Muscle layer of colon (tissue), 2 donors: ENCODE measurements around the gene RET.

Experiments used
- H3K27ac ChIP-seq: one replicate; pipeline ENCODE4 v1.7.0; 2013; ENCODE audit warnings: low read depth, mild to moderate bottlenecking, low read length, moderate library complexity
- H3K27me3 ChIP-seq, 2 donors: one replicate each; pipeline ENCODE4 v1.7.0; 2013; ENCODE audit warnings: low read length in 2 of 2, mild to moderate bottlenecking in 2 of 2; ENCODE audit not compliant: insufficient read depth in 2 of 2, control insufficient read depth in 1 of 2
- H3K36me3 ChIP-seq: one replicate; pipeline ENCODE4 v1.7.0; 2013; ENCODE audit warnings: mild to moderate bottlenecking, low read length; ENCODE audit not compliant: insufficient read depth
- H3K4me1 ChIP-seq: one replicate; pipeline ENCODE4 v1.7.0; 2013; ENCODE audit warnings: mild to moderate bottlenecking, low read length; ENCODE audit not compliant: insufficient read depth
- H3K4me3 ChIP-seq, 2 donors: one replicate each; pipeline ENCODE4 v1.7.0; 2013; ENCODE audit warnings: low read length in 2 of 2, low read depth in 1 of 2, mild to moderate bottlenecking in 1 of 2, moderate library complexity in 1 of 2
- H3K9ac ChIP-seq: one replicate; pipeline ENCODE4 v1.7.0; 2013; ENCODE audit warnings: low read length
- H3K9me3 ChIP-seq: one replicate; pipeline ENCODE4 v1.7.0; 2013; ENCODE audit warnings: mild to moderate bottlenecking, low read length
- donor health status: abdominal sarcoma.
- donor health status: Adenocarcinoma of cecum.

RET gene

DNA sequence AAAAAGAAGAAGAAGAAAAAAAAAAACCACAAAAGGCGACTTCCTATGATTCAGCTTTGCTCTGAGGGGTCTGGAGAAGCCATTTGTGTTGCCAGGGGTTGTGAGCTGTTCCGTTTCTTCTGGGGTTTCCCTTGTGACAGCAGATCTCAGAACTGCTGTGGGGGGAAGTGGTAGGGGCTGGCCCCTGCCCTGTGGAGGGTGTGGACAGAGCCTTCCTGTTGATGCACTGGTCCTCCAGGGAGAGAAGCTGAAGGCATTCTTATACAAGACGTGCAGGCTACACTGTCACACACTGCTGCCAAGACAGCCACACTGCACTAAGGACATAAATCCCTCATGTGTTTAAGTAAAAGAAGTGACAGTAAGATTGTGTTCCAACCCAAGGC, 44.1 kb downstream of the RET start:
- Histone ChIP-seq H3K4me1 (no peaks in the 10 kb centered on the region), H3K27me3 (no peaks in the 10 kb centered on the region), H3K9ac (no peak overlapping the region), H3K36me3 (no peaks in the 10 kb centered on the region), H3K4me3 (no peak overlapping the region), H3K27ac (no peak overlapping the region), H3K9me3 (no peaks in the 10 kb centered on the region)

- Histone ChIP-seq H3K9me3 (no peaks in the 10 kb centered on the region), H3K36me3 (no peaks in the 10 kb centered on the region), H3K4me1 (no peaks in the 10 kb centered on the region), H3K9ac (no peak overlapping the region), H3K27ac (no peak overlapping the region), H3K4me3 (no peak overlapping the region), H3K27me3 (no peaks in the 10 kb centered on the region)
These were observed 44.6 kb downstream of the RET start for GRCh38 chr10:43121444-43121843.

DNA sequence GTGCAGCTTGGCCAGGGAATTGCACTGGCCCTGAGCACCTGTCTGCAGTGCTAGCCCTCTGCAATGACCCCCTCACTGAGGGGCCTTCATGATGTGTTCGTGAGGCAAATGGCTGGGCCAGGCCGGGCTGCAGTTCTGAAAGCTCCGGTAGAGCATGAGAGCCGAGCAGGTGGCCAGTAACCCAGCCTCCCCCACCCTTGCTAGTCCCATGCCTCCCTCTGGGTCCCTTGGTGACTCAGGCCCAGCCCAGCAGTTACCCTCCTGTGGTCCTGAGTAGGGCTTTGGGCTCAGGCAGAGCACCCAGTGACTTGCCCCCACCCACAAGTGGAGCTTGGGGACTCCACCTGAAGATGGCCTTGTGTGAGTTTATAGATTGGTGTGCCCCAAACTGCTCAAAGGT, 45.2 kb downstream of the RET start:
- H3K4me3 ChIP-seq: no peak overlapping the region
- H3K27me3 ChIP-seq: no peaks in the 10 kb centered on the region
- no peak overlapping the region for H3K9ac ChIP-seq
- H3K4me1 ChIP-seq: no peaks in the 10 kb centered on the region
- H3K27ac ChIP-seq: no peak overlapping the region
- H3K36me3 ChIP-seq: no peaks in the 10 kb centered on the region
- no peaks in the 10 kb centered on the region for H3K9me3 ChIP-seq

DNA sequence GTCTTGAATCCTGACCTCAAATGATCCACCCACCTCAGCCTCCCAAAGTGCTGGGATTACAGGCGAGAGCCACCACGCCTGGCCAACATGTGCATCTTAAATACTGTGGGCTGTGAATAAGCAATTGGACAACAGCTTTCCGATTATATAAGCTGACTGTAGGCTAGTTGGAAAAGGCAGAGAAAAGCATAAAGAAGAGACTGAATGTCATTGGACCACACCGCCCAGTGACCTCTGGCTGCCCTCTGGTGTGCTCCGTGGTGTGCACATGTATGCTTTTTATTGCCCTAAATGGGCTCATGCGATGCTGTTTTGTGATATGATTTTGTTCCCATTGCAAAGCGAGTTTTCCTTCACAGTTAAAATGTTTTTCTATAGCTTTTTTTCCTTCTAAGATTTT, 46.0 kb downstream of the RET start:
- no peaks in the 10 kb centered on the region for H3K36me3 ChIP-seq
- no peak overlapping the region for H3K27ac ChIP-seq
- H3K4me3 ChIP-seq: no peak overlapping the region
- H3K4me1 ChIP-seq: no peaks in the 10 kb centered on the region
- no peak overlapping the region for H3K9ac ChIP-seq
- no peaks in the 10 kb centered on the region for H3K27me3 ChIP-seq
- H3K9me3 ChIP-seq: no peaks in the 10 kb centered on the region

- Histone ChIP-seq H3K9me3 (no peaks in the 10 kb centered on the region), H3K9ac (no peak overlapping the region), H3K4me3 (no peak overlapping the region), H3K4me1 (no peaks in the 10 kb centered on the region), H3K27me3 (no peaks in the 10 kb centered on the region), H3K27ac (no peak overlapping the region), H3K36me3 (no peaks in the 10 kb centered on the region)
These were observed 46.7 kb downstream of the RET start for GRCh38 chr10:43123361-43124093.

- Histone ChIP-seq H3K4me1 (no peaks in the 10 kb centered on the region), H3K36me3 (no peaks in the 10 kb centered on the region), H3K27ac (no peak overlapping the region), H3K27me3 (no peaks in the 10 kb centered on the region), H3K4me3 (no peak overlapping the region), H3K9ac (no peak overlapping the region), H3K9me3 (no peaks in the 10 kb centered on the region)
These were observed 47.2 kb downstream of the RET start for GRCh38 chr10:43124094-43124521.

DNA sequence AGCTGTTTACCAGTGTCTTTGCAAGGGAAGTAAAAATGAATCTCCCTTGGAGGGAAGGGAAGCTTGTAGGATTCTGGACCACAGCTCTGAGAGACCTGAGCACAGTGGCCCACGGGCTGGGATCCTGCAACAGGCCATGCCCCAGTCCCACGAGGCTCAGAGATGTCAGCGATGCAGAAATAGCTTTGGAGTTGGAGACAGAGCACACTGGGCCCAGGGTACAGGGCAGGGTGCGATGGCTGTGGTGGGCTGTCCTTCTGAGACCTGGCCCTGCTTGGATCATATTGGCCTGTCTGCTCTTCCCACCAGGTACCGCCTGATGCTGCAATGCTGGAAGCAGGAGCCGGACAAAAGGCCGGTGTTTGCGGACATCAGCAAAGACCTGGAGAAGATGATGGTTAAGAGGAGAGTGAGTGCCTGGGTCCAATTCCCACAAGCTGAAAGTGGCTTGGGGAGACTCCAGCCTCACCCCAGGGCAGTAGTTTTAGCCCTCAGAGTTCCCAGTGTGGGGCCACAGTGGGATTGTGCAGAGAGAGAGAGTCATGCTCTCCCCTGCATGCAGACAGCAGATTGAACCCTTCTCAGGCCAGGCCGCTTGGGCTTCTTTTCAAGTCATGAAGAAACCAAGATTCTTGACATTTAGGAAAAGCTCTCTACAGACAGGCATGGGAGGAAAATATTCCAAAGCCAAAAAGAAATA, 47.9 kb downstream of the RET start:
- H3K4me1 ChIP-seq: no peaks in the 10 kb centered on the region
- no peak overlapping the region for H3K27ac ChIP-seq
- H3K36me3 ChIP-seq: no peaks in the 10 kb centered on the region
- H3K9ac ChIP-seq: no peak overlapping the region
- no peaks in the 10 kb centered on the region for H3K9me3 ChIP-seq
- no peaks in the 10 kb centered on the region for H3K27me3 ChIP-seq
- H3K4me3 ChIP-seq: no peak overlapping the region

GRCh38 chr10:43125274-43125845, 48.5 kb downstream of the RET start:
- H3K4me3 ChIP-seq: no peak overlapping the region
- H3K27ac ChIP-seq: no peak overlapping the region
- H3K4me1 ChIP-seq: no peaks in the 10 kb centered on the region
- H3K36me3 ChIP-seq: no peaks in the 10 kb centered on the region
- no peak overlapping the region for H3K9ac ChIP-seq
- no peaks in the 10 kb centered on the region for H3K27me3 ChIP-seq
- H3K9me3 ChIP-seq: no peaks in the 10 kb centered on the region

DNA sequence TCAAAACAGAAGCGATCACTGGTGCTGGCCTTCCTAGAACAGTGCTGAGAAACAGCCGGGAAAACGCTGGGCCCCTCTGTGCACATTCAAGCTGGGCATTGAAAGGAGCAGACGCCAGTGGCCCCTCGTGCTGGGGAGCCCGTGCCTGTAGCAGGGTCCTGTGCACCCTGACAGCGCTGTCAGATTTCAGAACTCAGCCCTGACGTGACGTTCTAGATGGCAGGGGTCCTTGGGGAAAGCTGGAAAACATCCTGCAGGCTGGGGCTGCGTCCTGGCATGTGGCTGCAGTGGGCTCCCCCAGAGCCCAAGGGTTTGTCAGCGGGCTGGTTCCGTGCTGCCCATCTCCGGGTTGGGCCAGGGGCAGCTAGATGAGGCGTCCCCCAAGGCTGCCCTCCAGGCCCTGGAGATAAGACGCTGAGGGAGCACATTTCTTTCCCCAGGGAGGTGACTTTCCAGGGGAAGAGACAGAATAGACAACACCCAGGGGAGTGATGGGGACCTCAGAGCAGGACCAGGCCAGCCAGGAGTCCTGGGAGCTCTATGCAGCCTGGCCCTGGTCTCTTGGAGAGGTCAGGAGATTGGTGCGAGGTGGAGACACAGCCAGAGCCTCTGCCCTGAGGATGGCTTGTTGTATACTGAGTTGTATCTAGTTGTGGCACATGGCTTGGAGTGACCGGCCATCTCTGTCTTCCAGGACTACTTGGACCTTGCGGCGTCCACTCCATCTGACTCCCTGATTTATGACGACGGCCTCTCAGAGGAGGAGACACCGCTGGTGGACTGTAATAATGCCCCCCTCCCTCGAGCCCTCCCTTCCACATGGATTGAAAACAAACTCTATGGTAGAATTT, 49.2 kb downstream of the RET start:
- no peak overlapping the region for H3K4me3 ChIP-seq

DNA sequence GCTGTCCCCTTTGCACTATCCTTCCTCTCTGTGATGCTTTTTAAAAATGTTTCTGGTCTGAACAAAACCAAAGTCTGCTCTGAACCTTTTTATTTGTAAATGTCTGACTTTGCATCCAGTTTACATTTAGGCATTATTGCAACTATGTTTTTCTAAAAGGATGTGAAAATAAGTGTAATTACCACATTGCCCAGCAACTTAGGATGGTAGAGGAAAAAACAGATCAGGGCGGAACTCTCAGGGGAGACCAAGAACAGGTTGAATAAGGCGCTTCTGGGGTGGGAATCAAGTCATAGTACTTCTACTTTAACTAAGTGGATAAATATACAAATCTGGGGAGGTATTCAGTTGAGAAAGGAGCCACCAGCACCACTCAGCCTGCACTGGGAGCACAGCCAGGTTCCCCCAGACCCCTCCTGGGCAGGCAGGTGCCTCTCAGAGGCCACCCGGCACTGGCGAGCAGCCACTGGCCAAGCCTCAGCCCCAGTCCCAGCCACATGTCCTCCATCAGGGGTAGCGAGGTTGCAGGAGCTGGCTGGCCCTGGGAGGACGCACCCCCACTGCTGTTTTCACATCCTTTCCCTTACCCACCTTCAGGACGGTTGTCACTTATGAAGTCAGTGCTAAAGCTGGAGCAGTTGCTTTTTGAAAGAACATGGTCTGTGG, 50.0 kb downstream of the RET start:
- no peaks in the 10 kb centered on the region for H3K9me3 ChIP-seq
- no peaks in the 10 kb centered on the region for H3K27me3 ChIP-seq
- H3K36me3 ChIP-seq: no peaks in the 10 kb centered on the region
- H3K4me1 ChIP-seq: no peaks in the 10 kb centered on the region
- no peak overlapping the region for H3K27ac ChIP-seq
- no peak overlapping the region for H3K4me3 ChIP-seq
- no peak overlapping the region for H3K9ac ChIP-seq

More for the DNA sequence above, 49.2 kb downstream of the RET start:
- H3K9me3 ChIP-seq: no peaks in the 10 kb centered on the region
- H3K36me3 ChIP-seq: no peaks in the 10 kb centered on the region
- H3K4me1 ChIP-seq: no peaks in the 10 kb centered on the region
- no peak overlapping the region for H3K9ac ChIP-seq
- no peaks in the 10 kb centered on the region for H3K27me3 ChIP-seq
- H3K27ac ChIP-seq: no peak overlapping the region

GRCh38 chr10:43127442-43127841, 50.6 kb downstream of the RET start:
- H3K27ac ChIP-seq: no peak overlapping the region
- H3K27me3 ChIP-seq: no peaks in the 10 kb centered on the region
- H3K36me3 ChIP-seq: no peaks in the 10 kb centered on the region
- no peaks in the 10 kb centered on the region for H3K9me3 ChIP-seq
- H3K4me1 ChIP-seq: no peaks in the 10 kb centered on the region
- no peak overlapping the region for H3K9ac ChIP-seq
- no peak overlapping the region for H3K4me3 ChIP-seq
